Smooth muscle cell of bladder (primary cell): Measurements from ENCODE around the gene F11. TPM values are rescaled to one million over a fixed set of nuclear protein-coding genes. Genes with fewer than 3 reads are reported as not detected.

ENCODE experiments used
- total RNA-seq: library from RNA; depleted of rRNA; stranded (reverse); fragments of >200 nt; gene quantifications from 2 replicates; pipeline ENCODE4 v1.2.3, GENCODE V29; 2014

The F11 gene
- not detected in 2 replicates for total RNA-seq

DNA sequence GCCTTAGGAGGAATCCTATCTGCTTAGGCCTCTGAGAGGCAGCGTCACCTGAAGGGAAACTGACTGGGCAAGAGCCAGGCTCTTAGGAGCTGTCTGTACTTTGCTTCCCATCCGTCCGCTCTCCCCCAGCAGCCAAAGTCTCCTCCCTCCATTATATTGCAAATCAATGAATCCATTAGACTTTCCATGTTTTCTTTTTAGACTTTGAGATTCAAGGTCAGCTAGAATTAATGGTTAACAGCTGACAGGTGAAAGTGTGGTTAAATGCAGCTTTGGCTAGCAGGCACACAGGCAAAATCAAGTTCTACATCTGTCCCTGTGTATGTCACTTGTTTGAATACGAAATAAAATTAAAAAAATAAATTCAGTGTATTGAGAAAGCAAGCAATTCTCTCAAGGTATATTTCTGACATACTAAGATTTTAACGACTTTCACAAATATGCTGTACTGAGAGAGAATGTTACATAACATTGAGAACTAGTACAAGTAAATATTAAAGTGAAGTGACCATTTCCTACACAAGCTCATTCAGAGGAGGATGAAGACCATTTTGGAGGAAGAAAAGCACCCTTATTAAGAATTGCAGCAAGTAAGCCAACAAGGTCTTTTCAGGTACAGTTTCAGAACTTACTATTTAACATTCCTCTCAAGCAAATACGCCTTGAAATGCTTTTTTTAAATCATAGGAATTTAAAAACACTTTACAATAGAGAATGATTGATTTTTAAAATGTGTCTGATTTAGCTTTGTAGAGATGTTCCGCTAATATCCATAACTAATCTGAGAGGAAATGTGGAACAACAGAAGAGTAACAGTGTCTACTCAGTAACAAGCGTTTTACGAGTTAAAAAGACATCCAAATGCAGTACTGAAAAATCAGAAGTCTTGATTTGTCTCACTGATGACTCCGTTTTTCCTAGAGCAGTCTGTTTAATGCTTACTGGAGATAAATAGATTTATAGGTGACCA lies at the start of gene F11:
Gene F11, plus strand, starts transcription at position 507 of the 970 bp plus-strand sequence. CDS start 948 bp downstream, outside the sequence.

GRCh38 chr4:186227221-186227620 lies 38.8 kb upstream of the F11 start, which contains the start of gene KLKB1:
KLKB1 (plus strand) TSS chr4:186227507; CDS start chr4:186228196, 689 bp downstream.

Other genes with a start within 250 kb of the F11 start
- 2.0 and 2.7 TPM in 2 replicates for gene TLR3, start 197.0 kb upstream of the F11 start, total RNA-seq
- 5.3 and 7.0 TPM in 2 replicates for gene FAM149A, start 161.5 kb upstream of the F11 start, total RNA-seq
- 14.5 and 19.9 TPM in 2 replicates for gene CYP4V2, start 74.6 kb upstream of the F11 start, total RNA-seq
- gene KLKB1, start 38.7 kb upstream of the F11 start, total RNA-seq, result 0.18 TPM in 1 of 2 replicates, not detected in the other